ENCODE measurements around the gene CHODL. TPM values are rescaled to one million over a fixed set of nuclear protein-coding genes. Genes with fewer than 3 reads are reported as not detected.

The CHODL gene, protein sequence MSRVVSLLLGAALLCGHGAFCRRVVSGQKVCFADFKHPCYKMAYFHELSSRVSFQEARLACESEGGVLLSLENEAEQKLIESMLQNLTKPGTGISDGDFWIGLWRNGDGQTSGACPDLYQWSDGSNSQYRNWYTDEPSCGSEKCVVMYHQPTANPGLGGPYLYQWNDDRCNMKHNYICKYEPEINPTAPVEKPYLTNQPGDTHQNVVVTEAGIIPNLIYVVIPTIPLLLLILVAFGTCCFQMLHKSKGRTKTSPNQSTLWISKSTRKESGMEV
- total RNA-seq, result not detected

DNA sequence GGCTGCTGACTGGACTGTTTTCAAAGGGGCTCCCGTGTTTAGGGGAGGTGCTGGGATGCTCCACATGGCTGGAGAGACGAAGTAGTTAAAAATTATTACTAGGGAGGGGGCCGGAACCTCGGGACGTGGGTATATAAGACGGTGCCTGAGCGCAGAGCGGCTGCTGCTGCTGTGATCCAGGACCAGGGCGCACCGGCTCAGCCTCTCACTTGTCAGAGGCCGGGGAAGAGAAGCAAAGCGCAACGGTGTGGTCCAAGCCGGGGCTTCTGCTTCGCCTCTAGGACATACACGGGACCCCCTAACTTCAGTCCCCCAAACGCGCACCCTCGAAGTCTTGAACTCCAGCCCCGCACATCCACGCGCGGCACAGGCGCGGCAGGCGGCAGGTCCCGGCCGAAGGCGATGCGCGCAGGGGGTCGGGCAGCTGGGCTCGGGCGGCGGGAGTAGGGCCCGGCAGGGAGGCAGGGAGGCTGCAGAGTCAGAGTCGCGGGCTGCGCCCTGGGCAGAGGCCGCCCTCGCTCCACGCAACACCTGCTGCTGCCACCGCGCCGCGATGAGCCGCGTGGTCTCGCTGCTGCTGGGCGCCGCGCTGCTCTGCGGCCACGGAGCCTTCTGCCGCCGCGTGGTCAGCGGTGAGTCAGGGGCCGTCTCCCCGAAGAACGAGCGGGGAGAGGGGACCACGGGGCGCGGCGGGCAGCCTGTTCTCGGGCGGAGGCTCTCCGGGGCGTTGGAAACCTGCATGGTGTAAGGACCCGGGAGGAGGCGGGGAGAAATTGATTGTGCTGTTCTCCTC lies at the start of gene CHODL:
TSS of gene CHODL (plus strand) at position 163 of the 793 bp plus-strand sequence. CDS start at position 554, 391 bp downstream.
- ATAC-seq (peak; percentile 18), DNase-seq (ENCODE audit: low spot score) (no peak)

DNA sequence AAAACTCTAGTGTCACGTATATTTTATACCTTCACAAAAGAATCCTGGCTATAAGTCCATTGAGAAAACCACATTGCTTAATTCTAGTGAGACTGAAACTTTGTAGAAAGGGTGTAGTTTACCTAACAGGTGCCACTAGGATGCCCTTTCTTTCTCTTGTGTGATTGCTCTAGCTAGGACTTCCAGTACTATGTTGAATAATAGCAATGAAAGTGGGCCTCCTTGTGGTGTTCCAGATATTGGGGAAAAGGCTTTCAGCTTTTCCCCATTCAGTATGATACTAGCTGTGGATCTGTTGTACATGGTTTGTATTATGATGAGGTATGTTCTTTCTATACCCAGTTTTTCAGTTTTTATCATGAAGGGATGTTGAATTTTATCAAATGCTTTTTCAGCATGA lies 39.7 kb upstream of the CHODL start:
- ATAC-seq (no peak), DNase-seq (ENCODE audit: low spot score) (no peak)

DNA sequence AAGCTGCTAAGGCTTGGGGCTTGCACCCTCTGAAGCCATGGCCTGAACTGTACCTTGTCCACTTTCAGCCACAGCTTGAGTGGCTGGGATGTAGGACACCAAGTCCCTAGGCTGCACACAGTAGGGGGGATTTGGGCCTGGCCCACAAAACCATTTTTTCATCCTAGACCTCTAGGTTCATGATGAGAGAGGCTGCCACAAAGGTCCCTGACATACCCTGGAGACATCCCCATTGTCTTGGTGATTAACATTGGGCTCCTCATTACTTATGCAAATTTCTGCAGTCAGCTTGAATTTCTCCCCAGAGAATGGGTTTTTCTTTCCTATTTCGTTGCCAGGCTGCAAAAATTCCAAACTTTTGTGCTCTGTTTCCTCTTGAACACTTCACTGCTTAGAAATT lies 26.3 kb upstream of the CHODL start:
- ATAC-seq, result no peak
- no peak for DNase-seq (ENCODE audit: low spot score)

DNA sequence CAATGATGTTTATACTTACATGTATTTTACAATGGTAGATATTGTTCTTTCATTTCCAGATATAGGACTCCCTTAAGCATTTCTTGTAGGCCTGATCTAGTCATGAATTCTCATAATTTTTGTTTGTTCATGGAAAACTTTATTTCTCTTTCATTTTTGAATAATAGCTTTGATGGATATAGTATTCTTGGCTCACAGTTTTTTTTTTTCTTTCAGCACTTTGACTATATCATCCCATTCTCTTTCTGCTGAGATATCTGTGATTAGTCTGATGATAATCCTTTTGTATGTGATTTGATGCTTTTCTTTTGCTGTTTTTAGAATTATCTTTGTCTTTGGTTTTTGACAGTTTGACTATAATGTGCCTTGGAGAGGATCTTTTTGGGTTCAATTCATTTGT lies 24.1 kb upstream of the CHODL start:
- DNase-seq (ENCODE audit: low spot score) (no peak), ATAC-seq (no peak)

DNA sequence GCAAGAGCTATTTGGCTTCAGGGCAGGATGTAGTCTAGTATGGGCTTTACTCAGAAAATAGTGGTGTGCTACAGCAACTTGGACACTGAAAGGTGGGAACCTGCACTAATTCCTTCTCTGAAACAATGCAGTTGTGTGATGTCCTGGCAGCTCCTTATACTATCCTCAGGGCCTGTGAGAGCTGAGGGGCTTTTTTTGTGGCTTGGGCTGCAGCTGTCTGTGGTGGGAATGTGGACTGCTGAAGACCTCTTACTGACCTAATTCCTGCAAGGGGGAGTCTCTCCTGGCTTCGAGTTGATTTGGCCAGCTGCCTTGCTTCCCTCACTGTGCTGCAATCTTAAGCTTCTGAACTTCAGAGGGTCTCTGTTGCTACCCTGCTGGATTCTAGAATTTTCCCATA lies 22.3 kb upstream of the CHODL start:
- no peak for ATAC-seq
- DNase-seq (ENCODE audit: low spot score), result no peak

DNA sequence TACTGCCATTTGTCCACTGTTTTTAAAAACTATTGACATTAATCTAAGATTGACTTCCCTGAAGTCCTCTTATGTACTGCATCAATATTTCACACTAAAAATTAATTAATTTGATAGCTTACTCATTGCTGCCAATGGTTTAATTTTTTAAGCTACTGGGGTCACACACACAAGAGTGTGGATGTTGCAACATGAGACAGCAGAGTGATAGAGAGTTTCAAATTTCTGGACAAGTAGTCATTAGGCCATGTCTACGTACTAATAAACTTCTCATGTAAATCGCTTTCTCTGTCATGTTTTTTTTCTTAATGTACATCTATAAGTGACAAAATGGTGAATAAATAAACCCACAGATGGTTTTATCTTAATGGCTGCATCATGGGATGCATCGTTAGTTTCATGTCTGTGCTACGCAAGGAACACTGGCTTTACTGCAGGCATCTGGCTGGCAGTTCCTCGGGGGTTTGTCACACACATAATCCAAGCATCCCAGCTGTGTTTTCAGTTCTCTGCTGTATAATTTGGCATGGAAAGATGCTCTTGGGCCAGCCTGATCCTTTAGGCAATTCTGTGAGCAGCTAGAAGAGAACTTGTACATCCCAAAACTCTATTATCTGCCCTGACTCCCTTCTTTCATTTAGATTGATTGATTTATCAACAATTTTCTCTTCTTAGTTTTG lies 16.4 kb upstream of the CHODL start:
- no peak for DNase-seq (ENCODE audit: low spot score)
- ATAC-seq, result no peak

DNA sequence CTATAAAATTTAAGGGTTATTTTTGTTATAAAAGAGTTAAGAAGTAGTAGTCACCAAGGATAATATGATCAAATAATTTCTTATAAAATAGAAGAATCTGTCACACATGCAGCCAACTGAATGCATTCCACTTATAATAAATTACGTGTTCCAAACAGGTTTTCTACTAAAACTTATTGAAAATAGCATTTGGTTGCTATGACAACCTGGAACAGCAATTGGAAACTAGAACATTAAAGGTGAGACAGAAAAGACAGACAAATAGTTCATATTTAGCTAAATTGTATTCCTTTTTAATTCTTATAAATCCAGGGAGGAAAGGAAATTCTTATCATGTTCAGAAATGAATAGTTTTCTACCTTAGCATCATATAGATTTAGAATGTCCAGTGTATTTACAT lies 9.1 kb upstream of the CHODL start:
- ATAC-seq (no peak), DNase-seq (ENCODE audit: low spot score) (no peak)

DNA sequence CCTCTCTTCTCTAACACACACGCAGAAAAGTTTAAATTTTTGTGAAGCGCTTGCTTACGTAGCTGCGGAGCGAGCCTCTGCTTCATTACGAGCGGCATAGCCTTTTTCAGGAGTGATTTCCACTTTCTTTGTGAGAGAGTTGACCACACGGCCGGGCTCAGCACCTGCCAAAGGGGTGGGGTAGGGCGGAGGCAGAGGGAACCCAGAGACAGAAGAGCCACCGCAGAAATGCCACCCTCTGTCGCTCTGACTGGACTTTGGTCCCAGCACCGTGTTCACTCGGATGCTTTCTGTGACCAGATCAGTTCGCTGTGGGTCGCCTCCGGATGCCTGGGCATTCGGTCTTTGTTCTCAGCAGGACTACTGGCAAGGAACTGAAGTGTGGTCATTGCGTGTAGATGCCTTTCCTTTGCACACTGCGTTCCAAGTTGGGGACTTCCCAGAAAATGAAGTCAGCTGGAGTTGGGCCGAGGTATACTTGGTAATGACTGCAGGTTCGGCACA lies 883 bp downstream of the CHODL start:
- no peak for DNase-seq (ENCODE audit: low spot score)

DNA sequence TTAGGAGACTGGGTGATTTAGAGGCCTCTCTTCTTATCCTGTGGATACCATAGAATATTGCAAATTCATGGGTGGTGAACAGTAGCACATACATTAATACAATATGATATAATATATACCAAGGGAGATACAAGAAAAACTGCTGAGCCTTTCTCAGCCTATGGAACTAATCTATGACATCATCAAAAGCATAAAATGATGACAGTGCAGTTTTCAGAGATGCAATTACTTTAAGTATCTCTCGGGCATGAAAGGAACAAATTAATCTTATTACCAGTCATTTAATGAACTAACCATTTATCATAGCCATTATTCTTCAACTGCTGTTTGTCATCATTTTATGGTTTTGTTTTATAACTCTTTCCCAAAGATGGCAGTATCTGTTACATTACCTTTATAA lies 3.5 kb downstream of the CHODL start:
- DNase-seq (ENCODE audit: low spot score) (no peak), ATAC-seq (no peak)

More for the DNA sequence above, 883 bp downstream of the CHODL start:
- ATAC-seq, result peak; percentile 36

DNA sequence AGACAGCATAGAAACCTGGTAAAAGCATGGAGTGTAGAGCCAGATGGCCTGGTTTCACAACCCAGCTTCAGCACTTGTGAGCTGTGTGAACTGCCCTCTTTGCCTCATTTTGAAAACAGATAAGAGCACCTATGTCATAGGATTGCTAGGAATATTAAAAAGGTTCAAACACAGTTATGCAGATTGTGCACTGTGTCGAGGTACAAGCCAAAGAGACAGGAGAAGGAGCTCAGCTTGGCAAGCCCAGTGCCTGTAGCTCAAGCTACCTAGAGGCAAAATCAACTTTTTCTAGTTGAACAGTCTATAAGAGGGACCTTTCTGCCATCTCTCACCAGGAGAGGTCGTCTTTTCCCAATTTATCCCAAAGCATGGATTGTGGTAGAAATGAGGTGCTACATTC lies 5.0 kb downstream of the CHODL start:
- ATAC-seq, result no peak
- DNase-seq (ENCODE audit: low spot score), result no peak

DNA sequence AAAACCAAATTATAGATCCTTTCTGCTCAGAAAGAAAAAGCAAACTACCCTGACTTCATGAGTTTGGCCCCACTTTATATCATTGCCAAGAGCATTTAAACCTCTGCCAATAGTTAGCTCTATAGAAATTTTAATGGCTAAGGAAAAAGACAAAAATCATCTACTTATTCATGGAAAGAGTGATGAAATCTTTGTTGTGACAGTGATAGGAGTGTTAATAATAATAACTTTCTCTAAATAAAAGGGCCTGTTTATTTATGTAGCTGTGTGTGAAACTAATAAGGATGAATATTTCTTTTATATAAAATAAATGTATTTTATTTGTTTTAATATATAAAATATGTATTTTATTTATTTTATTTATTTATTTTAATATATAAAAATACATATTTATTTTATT lies 6.4 kb downstream of the CHODL start:
- ATAC-seq (no peak), DNase-seq (ENCODE audit: low spot score) (no peak)

DNA sequence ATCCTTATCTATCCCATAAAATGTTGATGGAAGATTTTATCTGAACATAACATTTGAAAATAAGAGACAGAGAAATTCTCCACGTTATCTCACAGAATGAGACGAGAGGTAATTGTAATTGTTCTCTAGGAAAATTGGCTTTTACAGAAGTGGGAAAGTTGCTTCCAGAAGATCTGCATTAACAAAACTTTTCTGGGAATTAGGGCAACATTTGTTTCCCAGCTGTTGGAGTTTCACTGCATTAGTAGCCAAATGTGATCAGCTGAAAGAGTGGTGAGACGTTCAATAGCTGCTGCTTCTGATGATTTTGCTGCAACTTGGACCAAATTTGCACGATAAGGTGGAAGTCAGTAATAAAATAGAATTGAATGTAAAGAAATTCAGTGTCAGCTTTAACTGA lies 7.6 kb downstream of the CHODL start:
- ATAC-seq (no peak), DNase-seq (ENCODE audit: low spot score) (no peak)

DNA sequence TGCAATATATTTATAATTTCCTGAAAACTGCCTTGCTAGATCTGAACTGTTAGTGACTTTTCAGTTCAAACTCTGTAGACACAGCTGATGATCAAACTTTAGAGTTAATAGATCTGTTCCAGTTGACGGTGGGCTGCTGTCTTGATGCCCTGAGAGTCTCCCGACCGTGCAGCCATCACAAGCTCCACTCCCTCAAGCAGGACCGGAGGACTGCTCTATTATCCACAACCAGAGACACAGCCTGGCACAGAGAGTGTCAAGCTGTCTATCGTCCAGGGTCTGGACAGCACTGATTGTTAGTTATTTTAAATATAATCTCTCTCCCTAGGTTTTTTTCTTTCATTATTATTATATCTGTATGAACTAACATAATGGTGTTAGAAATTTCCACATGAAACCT lies 8.0 kb downstream of the CHODL start:
- no peak for ATAC-seq
- DNase-seq (ENCODE audit: low spot score), result no peak

DNA sequence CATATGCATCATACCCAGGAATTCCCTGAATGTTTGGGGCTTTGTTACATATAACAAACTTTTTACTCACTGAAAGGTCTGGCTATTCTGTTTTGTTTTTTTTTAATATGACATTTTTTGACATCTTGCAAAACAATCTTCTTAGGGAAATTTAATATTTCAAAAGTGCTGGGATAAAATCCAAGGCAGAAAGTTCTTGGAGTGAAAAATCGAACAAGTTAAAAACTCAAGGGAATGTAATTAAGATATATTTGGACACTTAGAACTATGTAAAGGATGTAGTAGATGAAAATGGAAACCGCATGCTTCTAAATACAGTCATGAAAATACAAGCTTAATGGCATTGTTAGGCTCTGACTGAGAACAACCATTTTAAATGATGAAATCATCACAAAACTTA lies 8.6 kb downstream of the CHODL start:
- DNase-seq (ENCODE audit: low spot score) (no peak), ATAC-seq (no peak)

DNA sequence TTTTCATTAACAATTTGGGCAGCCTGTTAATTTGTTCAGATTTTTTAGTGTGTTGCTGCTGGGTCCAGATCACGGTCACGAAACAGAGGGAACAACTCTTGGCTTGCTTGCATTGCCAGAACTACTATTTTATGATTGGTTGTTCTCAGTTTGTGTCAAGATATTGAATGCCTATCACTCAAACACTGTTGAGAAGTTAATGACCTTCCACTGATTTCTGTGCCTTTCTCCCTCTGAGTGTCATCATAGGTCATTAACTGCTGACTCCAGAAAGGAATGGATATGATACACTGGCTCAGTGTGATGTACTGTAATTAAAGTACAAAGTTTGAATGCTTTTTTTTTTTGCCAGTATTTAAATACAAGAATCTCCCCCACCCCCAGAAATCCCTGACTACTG lies 9.2 kb downstream of the CHODL start:
- ATAC-seq (no peak), DNase-seq (ENCODE audit: low spot score) (no peak)

DNA sequence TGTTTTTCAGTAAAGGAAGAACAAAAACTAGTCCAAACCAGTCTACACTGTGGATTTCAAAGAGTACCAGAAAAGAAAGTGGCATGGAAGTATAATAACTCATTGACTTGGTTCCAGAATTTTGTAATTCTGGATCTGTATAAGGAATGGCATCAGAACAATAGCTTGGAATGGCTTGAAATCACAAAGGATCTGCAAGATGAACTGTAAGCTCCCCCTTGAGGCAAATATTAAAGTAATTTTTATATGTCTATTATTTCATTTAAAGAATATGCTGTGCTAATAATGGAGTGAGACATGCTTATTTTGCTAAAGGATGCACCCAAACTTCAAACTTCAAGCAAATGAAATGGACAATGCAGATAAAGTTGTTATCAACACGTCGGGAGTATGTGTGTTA lies 21.3 kb downstream of the CHODL start:
- no peak for ATAC-seq

DNA sequence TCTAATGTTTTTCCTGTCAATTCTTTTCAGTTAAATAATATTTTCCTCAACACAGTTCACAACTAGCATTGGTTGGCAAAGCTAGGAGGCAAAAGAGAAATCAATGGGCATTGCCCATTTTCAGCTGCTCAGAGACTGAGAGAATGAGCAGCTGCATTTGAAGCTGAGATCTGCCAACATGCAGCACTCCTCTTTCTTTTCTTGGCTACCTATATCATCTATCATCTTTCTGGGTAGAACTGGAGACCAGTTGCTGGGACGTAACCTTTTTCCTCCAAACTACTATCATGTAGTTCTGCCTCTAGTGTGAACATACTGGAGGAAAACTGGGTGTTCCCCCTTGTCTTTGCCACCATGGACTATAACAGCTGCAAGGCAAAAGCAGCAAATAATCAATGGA lies 22.9 kb downstream of the CHODL start:
- ATAC-seq (no peak), DNase-seq (ENCODE audit: low spot score) (no peak)

More for the DNA sequence above, 21.3 kb downstream of the CHODL start:
- no peak for DNase-seq (ENCODE audit: low spot score)

DNA sequence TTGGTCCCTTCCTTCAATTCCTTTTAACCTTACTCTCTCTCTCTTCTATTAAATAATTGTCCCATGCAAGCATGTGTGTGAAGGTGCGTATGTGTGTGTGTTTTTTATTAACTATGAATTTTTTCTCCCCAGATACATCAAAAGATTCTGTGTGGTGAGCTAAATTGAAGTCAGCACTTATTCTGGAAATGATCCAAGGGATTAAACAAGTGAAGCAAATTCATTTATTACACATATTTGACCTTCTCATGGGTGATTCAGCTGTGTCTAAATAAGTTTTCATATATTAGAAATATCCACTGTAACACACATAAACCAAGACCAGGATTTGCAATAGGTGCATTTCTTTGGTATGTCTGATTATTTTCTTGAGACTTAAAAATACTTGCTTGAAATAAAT lies 24.3 kb downstream of the CHODL start:
- DNase-seq (ENCODE audit: low spot score) (no peak), ATAC-seq (no peak)

DNA sequence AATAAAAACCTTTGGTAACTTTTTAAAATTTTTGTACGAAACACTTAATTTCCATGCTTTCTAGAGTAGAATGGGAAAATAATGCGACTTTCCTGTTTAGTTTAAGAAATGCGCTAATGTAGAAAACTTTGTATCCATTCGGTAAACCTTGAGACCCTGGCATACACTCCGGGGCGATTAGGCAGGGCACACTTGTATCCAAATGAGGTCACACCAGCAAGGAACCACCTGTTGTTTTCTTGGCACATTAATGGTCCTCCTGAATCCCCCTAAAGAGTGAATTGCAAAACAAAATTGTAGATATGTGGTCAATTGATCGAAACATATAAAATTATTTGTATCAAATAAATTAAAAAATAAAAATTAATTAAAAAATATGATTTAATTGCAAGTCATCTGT lies 25.2 kb downstream of the CHODL start:
- no peak for ATAC-seq
- DNase-seq (ENCODE audit: low spot score), result no peak

DNA sequence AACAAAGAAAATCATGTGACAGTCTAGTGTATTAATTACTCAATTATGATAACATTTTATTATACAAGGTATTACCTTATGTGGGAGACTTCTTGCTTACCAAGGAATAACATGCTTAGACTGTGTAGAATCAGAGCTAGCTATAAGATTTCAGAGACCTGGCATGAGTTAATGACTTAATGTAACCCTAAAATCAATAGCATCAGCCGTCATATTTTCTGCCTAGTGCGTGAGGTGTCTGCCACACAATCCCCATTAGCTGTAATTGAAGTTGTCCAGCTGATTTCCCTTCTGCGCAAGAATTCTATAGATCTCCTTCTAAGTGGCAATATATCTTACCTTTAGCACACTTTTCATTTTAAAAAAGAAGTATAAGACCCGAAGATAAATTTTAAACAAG lies 28.8 kb downstream of the CHODL start:
- no peak for DNase-seq (ENCODE audit: low spot score)

DNA sequence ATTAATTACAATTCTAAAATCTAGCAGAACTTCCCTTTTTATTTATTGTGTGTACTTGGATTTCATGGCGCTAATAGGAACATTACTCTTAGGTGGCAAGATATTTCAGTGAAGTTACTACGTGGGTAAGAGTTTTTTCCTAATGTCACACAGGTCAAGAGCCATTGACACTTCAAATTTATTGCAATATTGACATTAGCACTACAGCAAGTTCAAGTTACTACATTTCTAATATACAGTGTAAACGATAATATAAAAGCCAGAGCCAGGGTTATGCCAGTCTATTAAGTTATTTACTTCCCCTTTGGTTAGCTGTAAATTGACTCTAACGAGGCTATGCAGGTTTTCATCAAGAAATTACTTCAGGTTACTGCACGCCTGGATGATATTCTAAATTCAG lies 29.7 kb downstream of the CHODL start:
- ATAC-seq, result no peak

More for the DNA sequence above, 28.8 kb downstream of the CHODL start:
- no peak for ATAC-seq

DNA sequence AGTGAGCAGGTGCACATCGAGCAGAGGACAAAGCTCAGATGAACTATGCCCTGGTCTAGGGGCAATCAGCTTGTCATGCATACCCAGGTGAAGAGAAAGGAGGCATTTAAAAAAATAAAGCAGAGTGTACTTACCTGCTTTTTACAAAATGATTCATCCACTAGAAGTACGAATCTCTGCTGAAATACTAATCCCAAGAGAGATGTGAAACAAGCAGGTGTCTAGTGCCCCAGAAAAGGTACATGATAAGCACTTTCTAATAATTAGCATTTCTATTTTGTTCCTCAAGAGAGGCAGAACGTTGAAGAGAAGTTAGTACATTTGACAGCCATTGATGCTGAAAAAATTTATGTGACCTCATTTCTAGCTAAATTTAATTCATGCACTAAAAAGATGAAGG lies 31.1 kb downstream of the CHODL start:
- DNase-seq (ENCODE audit: low spot score) (no peak), ATAC-seq (no peak)

More for the DNA sequence above, 29.7 kb downstream of the CHODL start:
- DNase-seq (ENCODE audit: low spot score), result no peak

Measured in left lobe of liver (tissue), 2 donors.